ENCODE measurements around the gene DEDD2.

- TF ChIP-seq JUND (IDR thresholded peaks at IDR 0.05; ENCODE audit: low read depth, low read length) (no peak), TARDBP (IDR thresholded peaks at IDR 0.05; ENCODE audit: borderline replicate concordance) (no peak), RFX5 (IDR thresholded peaks at IDR 0.05; ENCODE audit: low read depth, low read length) (no peak), TAF1 (IDR thresholded peaks at IDR 0.05; ENCODE audit: borderline replicate concordance, low read depth, low read length) (no peak), MEF2A (IDR thresholded peaks at IDR 0.05; ENCODE audit: insufficient read depth, low read depth, low read length) (no peak), YY1 (IDR thresholded peaks at IDR 0.05; ENCODE audit: low read depth, low read length) (no peak), CEBPB (IDR thresholded peaks at IDR 0.05; ENCODE audit: borderline replicate concordance in 1 of 2, low read depth in 2 of 2, low read length in 2 of 2) (no peak), PAX8 (IDR thresholded peaks at IDR 0.05) (no peak), HDAC2 (IDR thresholded peaks at IDR 0.05) (no peak), RAD21 (IDR thresholded peaks at IDR 0.05; ENCODE audit: insufficient read depth, low read depth, low read length) (no peak), PBX3 (IDR thresholded peaks at IDR 0.05; ENCODE audit: insufficient replicate concordance, low read depth, low read length) (no peak)
- TF ChIP-seq, protein P1, sequence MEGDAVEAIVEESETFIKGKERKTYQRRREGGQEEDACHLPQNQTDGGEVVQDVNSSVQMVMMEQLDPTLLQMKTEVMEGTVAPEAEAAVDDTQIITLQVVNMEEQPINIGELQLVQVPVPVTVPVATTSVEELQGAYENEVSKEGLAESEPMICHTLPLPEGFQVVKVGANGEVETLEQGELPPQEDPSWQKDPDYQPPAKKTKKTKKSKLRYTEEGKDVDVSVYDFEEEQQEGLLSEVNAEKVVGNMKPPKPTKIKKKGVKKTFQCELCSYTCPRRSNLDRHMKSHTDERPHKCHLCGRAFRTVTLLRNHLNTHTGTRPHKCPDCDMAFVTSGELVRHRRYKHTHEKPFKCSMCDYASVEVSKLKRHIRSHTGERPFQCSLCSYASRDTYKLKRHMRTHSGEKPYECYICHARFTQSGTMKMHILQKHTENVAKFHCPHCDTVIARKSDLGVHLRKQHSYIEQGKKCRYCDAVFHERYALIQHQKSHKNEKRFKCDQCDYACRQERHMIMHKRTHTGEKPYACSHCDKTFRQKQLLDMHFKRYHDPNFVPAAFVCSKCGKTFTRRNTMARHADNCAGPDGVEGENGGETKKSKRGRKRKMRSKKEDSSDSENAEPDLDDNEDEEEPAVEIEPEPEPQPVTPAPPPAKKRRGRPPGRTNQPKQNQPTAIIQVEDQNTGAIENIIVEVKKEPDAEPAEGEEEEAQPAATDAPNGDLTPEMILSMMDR (IDR thresholded peaks at IDR 0.05 in 2 of 3, conservative IDR thresholded peaks at IDR 0.05 in 1 of 3; ENCODE audit: control insufficient read depth in 2 of 3, extremely low read depth in 1 of 3, insufficient read depth in 1 of 3, low read depth in 3 of 3, low read length in 3 of 3), result no peak
- TF ChIP-seq, protein P2, sequence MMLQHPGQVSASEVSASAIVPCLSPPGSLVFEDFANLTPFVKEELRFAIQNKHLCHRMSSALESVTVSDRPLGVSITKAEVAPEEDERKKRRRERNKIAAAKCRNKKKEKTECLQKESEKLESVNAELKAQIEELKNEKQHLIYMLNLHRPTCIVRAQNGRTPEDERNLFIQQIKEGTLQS (IDR thresholded peaks at IDR 0.05; ENCODE audit: borderline replicate concordance, extremely low read depth, low read depth, low read length), result no peak
- TF ChIP-seq, protein P3, sequence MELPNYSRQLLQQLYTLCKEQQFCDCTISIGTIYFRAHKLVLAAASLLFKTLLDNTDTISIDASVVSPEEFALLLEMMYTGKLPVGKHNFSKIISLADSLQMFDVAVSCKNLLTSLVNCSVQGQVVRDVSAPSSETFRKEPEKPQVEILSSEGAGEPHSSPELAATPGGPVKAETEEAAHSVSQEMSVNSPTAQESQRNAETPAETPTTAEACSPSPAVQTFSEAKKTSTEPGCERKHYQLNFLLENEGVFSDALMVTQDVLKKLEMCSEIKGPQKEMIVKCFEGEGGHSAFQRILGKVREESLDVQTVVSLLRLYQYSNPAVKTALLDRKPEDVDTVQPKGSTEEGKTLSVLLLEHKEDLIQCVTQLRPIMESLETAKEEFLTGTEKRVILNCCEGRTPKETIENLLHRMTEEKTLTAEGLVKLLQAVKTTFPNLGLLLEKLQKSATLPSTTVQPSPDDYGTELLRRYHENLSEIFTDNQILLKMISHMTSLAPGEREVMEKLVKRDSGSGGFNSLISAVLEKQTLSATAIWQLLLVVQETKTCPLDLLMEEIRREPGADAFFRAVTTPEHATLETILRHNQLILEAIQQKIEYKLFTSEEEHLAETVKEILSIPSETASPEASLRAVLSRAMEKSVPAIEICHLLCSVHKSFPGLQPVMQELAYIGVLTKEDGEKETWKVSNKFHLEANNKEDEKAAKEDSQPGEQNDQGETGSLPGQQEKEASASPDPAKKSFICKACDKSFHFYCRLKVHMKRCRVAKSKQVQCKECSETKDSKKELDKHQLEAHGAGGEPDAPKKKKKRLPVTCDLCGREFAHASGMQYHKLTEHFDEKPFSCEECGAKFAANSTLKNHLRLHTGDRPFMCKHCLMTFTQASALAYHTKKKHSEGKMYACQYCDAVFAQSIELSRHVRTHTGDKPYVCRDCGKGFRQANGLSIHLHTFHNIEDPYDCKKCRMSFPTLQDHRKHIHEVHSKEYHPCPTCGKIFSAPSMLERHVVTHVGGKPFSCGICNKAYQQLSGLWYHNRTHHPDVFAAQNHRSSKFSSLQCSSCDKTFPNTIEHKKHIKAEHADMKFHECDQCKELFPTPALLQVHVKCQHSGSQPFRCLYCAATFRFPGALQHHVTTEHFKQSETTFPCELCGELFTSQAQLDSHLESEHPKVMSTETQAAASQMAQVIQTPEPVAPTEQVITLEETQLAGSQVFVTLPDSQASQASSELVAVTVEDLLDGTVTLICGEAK (IDR thresholded peaks at IDR 0.05; ENCODE audit: borderline replicate concordance), result no peak
These were observed 60.9 kb downstream of the DEDD2 start for GRCh38 chr19:42156571-42156970.

Measured in GM12878 (cell line).